GM12892 (cell line): ENCODE data around the gene PPP1R14B.

Experiments
- POLR2A ChIP-seq: IDR thresholded peaks from 2 replicates; pipeline ENCODE4 v1.6.1; 2011; ENCODE audit warnings: low read depth, low read length, control low read depth
- POLR2AphosphoS5 ChIP-seq: IDR thresholded peaks from 2 replicates; pipeline ENCODE4 v1.6.1; 2011; ENCODE audit warnings: low read depth, low read length, control low read depth
- TAF1 ChIP-seq: IDR thresholded peaks from 2 replicates; pipeline ENCODE4 v1.6.1; 2011; ENCODE audit warnings: low read depth, mild to moderate bottlenecking, control low read depth, low read length, borderline replicate concordance

DNA sequence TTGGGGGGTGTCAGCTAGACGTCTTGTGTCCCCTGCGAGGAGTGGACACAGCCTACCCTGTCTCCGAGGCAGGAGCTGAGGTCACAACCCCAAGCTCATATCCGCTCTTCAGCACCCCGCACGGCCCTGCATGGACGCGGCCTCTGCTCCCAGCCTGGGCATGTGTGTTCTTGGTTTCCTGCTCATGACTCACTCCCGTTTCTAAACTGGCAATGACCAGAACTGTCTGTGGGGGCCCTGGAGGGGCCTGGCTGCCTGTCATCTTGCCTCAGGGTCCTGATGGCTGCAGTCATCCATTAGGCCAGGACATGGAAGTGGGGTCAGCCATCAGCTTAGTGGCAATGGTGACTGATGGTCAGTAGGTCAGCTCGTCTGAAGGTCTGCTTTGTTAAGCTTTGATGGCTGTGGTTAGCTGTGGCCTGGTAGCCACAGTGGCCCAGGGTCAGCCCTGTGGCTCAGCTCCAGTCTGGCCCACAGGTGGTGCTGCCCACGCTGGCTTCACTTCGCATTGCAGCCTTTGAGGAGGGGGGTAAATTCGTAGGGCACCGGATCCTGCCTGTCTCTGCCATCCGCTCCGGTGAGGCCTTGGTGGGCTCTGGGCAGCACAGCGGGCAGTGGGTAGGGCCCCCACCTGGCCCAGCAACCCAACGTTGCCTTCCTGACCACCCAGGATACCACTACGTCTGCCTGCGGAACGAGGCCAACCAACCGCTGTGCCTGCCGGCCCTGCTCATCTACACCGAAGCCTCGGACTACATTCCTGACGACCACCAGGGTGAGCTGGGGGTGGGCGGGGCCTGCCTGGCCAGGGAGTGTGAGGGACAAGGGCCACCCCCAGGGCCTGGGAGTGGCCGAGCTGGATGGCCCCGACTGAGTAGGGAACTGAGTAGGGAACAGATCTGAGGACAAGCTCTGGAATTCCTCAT is 16.5 kb upstream of the PPP1R14B start:
- no peak for TF ChIP-seq POLR2A
- TF ChIP-seq TAF1 = no peak
- no peak for TF ChIP-seq POLR2AphosphoS5
